Endodermal cell (in vitro differentiated cells): Measurements from ENCODE around the gene RAB41. TPM values are rescaled to one million over a fixed set of nuclear protein-coding genes. Genes with fewer than 3 reads are reported as not detected.

ENCODE experiments used
- DNase-seq: peaks from one replicate; pipeline ENCODE4 v3.0.0-alpha.2; 2017
- H3K27ac ChIP-seq: 2 replicates; pipeline ENCODE4 v1.5.1; 2013; ENCODE audit warnings: mild to moderate bottlenecking, low read depth, low read length, moderate library complexity
- H3K27me3 ChIP-seq: 2 replicates; pipeline ENCODE4 v1.6.1; 2013; ENCODE audit warnings: mild to moderate bottlenecking, low read length, moderate library complexity; ENCODE audit not compliant: insufficient read depth, control insufficient read depth, poor library complexity, severe bottlenecking
- H3K36me3 ChIP-seq: 2 replicates; pipeline ENCODE4 v1.7.0; 2013; ENCODE audit warnings: mild to moderate bottlenecking, low read length, moderate library complexity; ENCODE audit not compliant: control insufficient read depth, insufficient read depth
- H3K4me1 ChIP-seq: one replicate; pipeline ENCODE4 v1.7.0; 2013; ENCODE audit warnings: low read length; ENCODE audit not compliant: control insufficient read depth, insufficient read depth
- H3K4me3 ChIP-seq: 2 replicates; pipeline ENCODE4 v1.5.1; 2013; ENCODE audit warnings: mild to moderate bottlenecking, low read length, moderate library complexity
- H3K9ac ChIP-seq: 2 replicates; pipeline ENCODE4 v1.6.1; 2013; ENCODE audit warnings: mild to moderate bottlenecking, low read length, moderate library complexity; ENCODE audit not compliant: poor library complexity, severe bottlenecking; ENCODE audit errors: extremely low read depth
- H3K9me3 ChIP-seq: 2 replicates; pipeline ENCODE4 v1.6.1; 2013; ENCODE audit warnings: mild to moderate bottlenecking, low read length, moderate library complexity; ENCODE audit not compliant: control insufficient read depth
- H3K27ac Mint-ChIP-seq: 2 replicates; pipeline ENCODE4 v1.8.0; 2020; ENCODE audit warnings: mixed read lengths
- H3K27me3 Mint-ChIP-seq: 2 replicates; pipeline ENCODE4 v1.8.0; 2021; ENCODE audit warnings: mild to moderate bottlenecking, mixed read lengths; ENCODE audit not compliant: insufficient read depth
- H3K36me3 Mint-ChIP-seq: 2 replicates; pipeline ENCODE4 v1.8.0; 2020; ENCODE audit warnings: low read depth, mixed read lengths
- H3K4me1 Mint-ChIP-seq: 2 replicates; pipeline ENCODE4 v1.8.0; 2020; ENCODE audit warnings: mixed read lengths
- H3K4me3 Mint-ChIP-seq: 2 replicates; pipeline ENCODE4 v1.8.0; 2020; ENCODE audit warnings: mild to moderate bottlenecking, moderate library complexity, mixed read lengths
- H3K9me3 Mint-ChIP-seq: 2 replicates; pipeline ENCODE4 v1.8.0; 2020; ENCODE audit warnings: mild to moderate bottlenecking, mixed read lengths
- WGBS, 2 experiments: methylation state at CpG; one replicate each; pipeline versions ENCODE4 v1.1.5 to v1.1.7; 2013; ENCODE audit warnings: missing lambda C conversion rate in 2 of 2, mixed read lengths in 1 of 2; ENCODE audit not compliant: insufficient coverage in 1 of 2, insufficient read length in 1 of 2; 5-methylcytosine and 5-hydroxymethylcytosine counted together
- total RNA-seq, 2 donors: library from RNA; stranded (reverse); fragmentation: NEBNext Ultra II Directional in 1 of 2; extraction: Animal tissue kit (Norgen Biotek cat#: 25700) in 1 of 2; gene quantifications; 2 replicates in 1 of 2; 3 replicates in 1 of 2; pipeline ENCODE4 v1.2.1, GENCODE V29; 2021
- TF ChIP-seq, protein P1 (sequence below): fragments of 200-600 bp; sonication (generic); conservative IDR thresholded peaks from 2 replicates; pipeline ENCODE4 v1.5.0; 2021; ENCODE audit warnings: antibody characterized with exemption, mild to moderate bottlenecking

The RAB41 gene
- total RNA-seq, 2 donors from 2014 or later: not detected

GRCh38 chrX:70292788-70293187 is 10.8 kb downstream of the RAB41 start:
- Histone ChIP-seq H3K27me3 (no peaks in the 10 kb centered on the region), H3K27ac (no peak overlapping the region), H3K9ac (no peak overlapping the region), H3K4me1 (no peaks in the 10 kb centered on the region), H3K36me3 (peaks cover 24% of the 10 kb centered on the region), H3K9me3 (no peaks in the 10 kb centered on the region), H3K4me3 (peak overlapping the region; percentile 94)
- Mint-ChIP-seq H3K4me3 (no peak overlapping the region), H3K36me3 (peaks cover 5% of the 10 kb centered on the region), H3K27me3 (no peaks in the 10 kb centered on the region), H3K27ac (no peak overlapping the region), H3K4me1 (peaks cover 6% of the 10 kb centered on the region), H3K9me3 (peaks cover 30% of the 10 kb centered on the region)
- TF ChIP-seq, protein P1, sequence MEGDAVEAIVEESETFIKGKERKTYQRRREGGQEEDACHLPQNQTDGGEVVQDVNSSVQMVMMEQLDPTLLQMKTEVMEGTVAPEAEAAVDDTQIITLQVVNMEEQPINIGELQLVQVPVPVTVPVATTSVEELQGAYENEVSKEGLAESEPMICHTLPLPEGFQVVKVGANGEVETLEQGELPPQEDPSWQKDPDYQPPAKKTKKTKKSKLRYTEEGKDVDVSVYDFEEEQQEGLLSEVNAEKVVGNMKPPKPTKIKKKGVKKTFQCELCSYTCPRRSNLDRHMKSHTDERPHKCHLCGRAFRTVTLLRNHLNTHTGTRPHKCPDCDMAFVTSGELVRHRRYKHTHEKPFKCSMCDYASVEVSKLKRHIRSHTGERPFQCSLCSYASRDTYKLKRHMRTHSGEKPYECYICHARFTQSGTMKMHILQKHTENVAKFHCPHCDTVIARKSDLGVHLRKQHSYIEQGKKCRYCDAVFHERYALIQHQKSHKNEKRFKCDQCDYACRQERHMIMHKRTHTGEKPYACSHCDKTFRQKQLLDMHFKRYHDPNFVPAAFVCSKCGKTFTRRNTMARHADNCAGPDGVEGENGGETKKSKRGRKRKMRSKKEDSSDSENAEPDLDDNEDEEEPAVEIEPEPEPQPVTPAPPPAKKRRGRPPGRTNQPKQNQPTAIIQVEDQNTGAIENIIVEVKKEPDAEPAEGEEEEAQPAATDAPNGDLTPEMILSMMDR: no peak
- no peak for DNase-seq
- WGBS, 2 experiments: 0% methylated on average over 1 of the region's 1 CpG

GRCh38 chrX:70293621-70294020 is 11.6 kb downstream of the RAB41 start:
- Histone ChIP-seq H3K27me3 (no peaks in the 10 kb centered on the region), H3K4me3 (no peak overlapping the region), H3K27ac (no peak overlapping the region), H3K9me3 (no peaks in the 10 kb centered on the region), H3K36me3 (peaks cover 23% of the 10 kb centered on the region), H3K4me1 (no peaks in the 10 kb centered on the region), H3K9ac (no peak overlapping the region)
- 80 to 96% methylated on average over 1 to 5 of the region's 5 CpGs for WGBS, 2 experiments
- no peaks in the 10 kb centered on the region for H3K27me3 Mint-ChIP-seq
- H3K4me1 Mint-ChIP-seq: peaks cover 6% of the 10 kb centered on the region
- peaks cover 5% of the 10 kb centered on the region for H3K36me3 Mint-ChIP-seq
- H3K4me3 Mint-ChIP-seq: no peak overlapping the region
- H3K9me3 Mint-ChIP-seq: peaks cover 28% of the 10 kb centered on the region
- H3K27ac Mint-ChIP-seq: no peak overlapping the region
- TF ChIP-seq, protein P1: no peak
- no peak for DNase-seq

DNA sequence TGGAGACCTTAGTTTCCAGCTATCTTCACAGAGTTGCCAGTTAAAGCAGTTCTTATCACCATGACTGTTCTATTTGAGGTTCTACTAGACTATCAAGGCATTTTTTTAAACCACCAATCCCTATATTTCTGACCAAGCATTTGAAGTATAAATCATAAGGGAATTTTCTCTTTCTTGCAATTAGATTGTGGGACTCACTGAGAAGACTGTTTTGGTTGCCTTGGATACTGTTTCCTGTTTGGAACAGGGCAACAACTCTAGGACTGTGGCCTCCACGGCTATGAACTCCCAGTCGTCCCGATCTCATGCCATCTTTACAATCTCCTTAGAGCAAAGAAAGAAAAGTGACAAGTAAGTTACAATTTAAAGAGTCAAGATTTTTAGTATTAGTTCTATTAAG is 19.7 kb downstream of the RAB41 start:
- Histone ChIP-seq H3K4me3 (no peak overlapping the region), H3K9ac (no peak overlapping the region), H3K4me1 (no peaks in the 10 kb centered on the region), H3K9me3 (no peaks in the 10 kb centered on the region), H3K36me3 (peaks cover 42% of the 10 kb centered on the region), H3K27me3 (no peaks in the 10 kb centered on the region), H3K27ac (no peak overlapping the region)
- no peak for DNase-seq
- TF ChIP-seq, protein P1: no peak
- no peak overlapping the region for H3K4me3 Mint-ChIP-seq
- H3K9me3 Mint-ChIP-seq: peaks cover 43% of the 10 kb centered on the region
- WGBS, 2 experiments: 100% methylated on average over 3 of the region's 3 CpGs; no CpG with 5 or more reads in 1 of the 2 experiments
- H3K4me1 Mint-ChIP-seq: no peaks in the 10 kb centered on the region
- peaks cover 26% of the 10 kb centered on the region for H3K36me3 Mint-ChIP-seq
- no peaks in the 10 kb centered on the region for H3K27me3 Mint-ChIP-seq
- no peak overlapping the region for H3K27ac Mint-ChIP-seq
